OCI-LY7 (cell line): Measurements from ENCODE around the gene SLC35E1.

Experiments
- CTCF ChIP-seq: fragments of 200-600 bp; sonication (generic); conservative IDR thresholded peaks from 2 replicates; pipeline ENCODE4 v1.5.1; 2014; ENCODE audit warnings: mild to moderate bottlenecking, antibody characterized with exemption, low read length, moderate library complexity, mixed read lengths
- EZH2phosphoT487 ChIP-seq: fragments of 200-600 bp; sonication (generic); IDR thresholded peaks from 2 replicates; pipeline ENCODE4 v1.6.1; 2018; ENCODE audit warnings: low read depth, borderline replicate concordance, mild to moderate bottlenecking, mixed run types, antibody characterized with exemption, low read length, moderate library complexity, mixed read lengths

DNA sequence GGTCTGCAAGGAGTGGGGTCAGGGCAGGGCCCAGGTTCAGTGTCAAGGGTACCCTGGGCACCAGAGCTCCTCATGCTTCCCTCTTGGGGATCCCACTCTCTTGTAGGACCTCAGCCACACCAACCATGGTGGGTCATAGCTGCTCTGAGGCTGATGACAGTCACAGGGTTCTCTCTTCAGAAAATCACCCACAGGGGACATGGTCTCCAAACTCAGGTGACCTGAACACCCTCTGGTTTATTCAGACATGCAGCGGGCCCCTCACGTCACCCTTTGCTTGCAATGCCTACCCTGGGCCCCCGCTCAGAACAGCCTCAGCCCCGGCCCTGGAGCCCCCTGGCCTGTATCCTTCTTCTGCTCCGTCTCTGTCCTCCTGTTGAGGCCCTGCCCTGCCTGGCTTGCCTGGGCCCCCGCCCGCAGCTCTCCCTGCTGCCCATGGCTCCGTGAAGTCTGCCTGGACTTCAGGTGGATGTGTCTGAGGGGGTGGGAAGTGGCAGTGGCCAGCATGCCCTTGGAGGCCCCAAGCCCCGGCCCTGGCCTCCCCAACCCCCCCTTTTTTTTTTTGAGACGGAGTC is 50.4 kb downstream of the SLC35E1 start:
- no peak for TF ChIP-seq CTCF
- no peak for TF ChIP-seq EZH2phosphoT487
